CD4-positive, CD25-positive, alpha-beta regulatory T cell (primary cell): ENCODE measurements around the gene MGAT1. TPM values are rescaled to one million over a fixed set of nuclear protein-coding genes. Genes with fewer than 3 reads are reported as not detected.
A peak's percentile ranks its signal among the peaks of the same experiment; 100 is the strongest.
"Not testable (repeated sequence)": the region's sequence is repeated elsewhere in the genome, so short reads cannot be mapped to it uniquely, and the experiment has no call there.

Source experiments
- ATAC-seq, 2 donors: fragments of 150-1000 bp; cut with Tn5 transposase; one replicate each; pipeline ENCODE4 v1.10.0; 2021; ENCODE audit warnings: low read depth in 2 of 2, moderate number of reproducible peaks in 2 of 2, moderate library complexity in 1 of 2
- DNase-seq, 3 donors: peaks; one replicate each; pipeline versions ENCODE4 v3.0.0 to v3.0.0-alpha.2; 2012 to 2022; ENCODE audit warnings: mixed read lengths in 1 of 3
- H3K27ac ChIP-seq: one replicate; pipeline ENCODE4 v1.7.0; 2013; ENCODE audit warnings: mild to moderate bottlenecking, low read length; ENCODE audit not compliant: insufficient read depth, poor library complexity, severe bottlenecking
- H3K27me3 ChIP-seq: one replicate; pipeline ENCODE4 v1.7.0; 2013; ENCODE audit warnings: low read length; ENCODE audit not compliant: control insufficient read depth, insufficient read depth
- H3K36me3 ChIP-seq: one replicate; pipeline ENCODE4 v1.7.0; 2013; ENCODE audit warnings: mild to moderate bottlenecking, low read length, moderate library complexity; ENCODE audit not compliant: control insufficient read depth, insufficient read depth
- H3K4me1 ChIP-seq: 2 replicates; pipeline ENCODE4 v1.7.0; 2013; ENCODE audit warnings: mild to moderate bottlenecking, low read length; ENCODE audit not compliant: insufficient read depth, control insufficient read depth, poor library complexity, severe bottlenecking
- H3K4me3 ChIP-seq: one replicate; pipeline ENCODE4 v1.7.0; 2013; ENCODE audit warnings: low read depth, mild to moderate bottlenecking, low read length, moderate library complexity
- H3K9me3 ChIP-seq, 2 experiments: 1 replicate in 1 of 2; 2 replicates in 1 of 2; pipeline ENCODE4 v1.7.0; 2013; ENCODE audit warnings: low read length in 2 of 2, mild to moderate bottlenecking in 1 of 2, moderate library complexity in 1 of 2; ENCODE audit not compliant: control insufficient read depth in 2 of 2
- H3K27ac Mint-ChIP-seq, 3 donors: one replicate each; pipeline ENCODE4 v1.8.0; 2020 to 2022; ENCODE audit warnings: mild to moderate bottlenecking in 3 of 3, mixed read lengths in 3 of 3, moderate library complexity in 2 of 3
- H3K27me3 Mint-ChIP-seq: one replicate; pipeline ENCODE4 v1.8.0; 2022; ENCODE audit warnings: mild to moderate bottlenecking, mixed read lengths
- H3K36me3 Mint-ChIP-seq: one replicate; pipeline ENCODE4 v1.8.0; 2020; ENCODE audit warnings: mixed read lengths
- H3K4me1 Mint-ChIP-seq, 4 donors: one replicate each; pipeline ENCODE4 v1.8.0; 2020 to 2022; ENCODE audit warnings: mixed read lengths in 4 of 4, mild to moderate bottlenecking in 1 of 4
- H3K4me3 Mint-ChIP-seq, 4 donors: one replicate each; pipeline ENCODE4 v1.8.0; 2020 to 2022; ENCODE audit warnings: mild to moderate bottlenecking in 4 of 4, mixed read lengths in 4 of 4, moderate library complexity in 3 of 4
- H3K9me3 Mint-ChIP-seq, 7 donors: one replicate each; pipeline ENCODE4 v1.8.0; 2020 to 2022; ENCODE audit warnings: mixed read lengths in 7 of 7, mild to moderate bottlenecking in 3 of 7, moderate library complexity in 2 of 7
- polyA plus RNA-seq, 4 donors: library from polyadenylated mRNA; unstranded; fragments of 300-500 nt; fragmentation: Illumina TruSeq; gene quantifications; one replicate each; pipeline ENCODE4 v1.2.3, GENCODE V29; 2021
- total RNA-seq: library from RNA; stranded (reverse); gene quantifications from one replicate; pipeline ENCODE4 v1.2.3, GENCODE V29; 2022

MGAT1 gene
- total and polyA plus RNA-seq, 5 donors from 2014 or later = 106 to 210 (median 192) TPM

GRCh38 chr5:180829726-180830125 is 27.1 kb upstream of the MGAT1 start:
- peaks cover 0 to 3% of the 10 kb centered on the region in 2 experiments for H3K9me3 ChIP-seq
- DNase-seq (no peak), ATAC-seq (no peak)
- H3K4me1 Mint-ChIP-seq = peaks cover 5 to 58% (median 39%) of the 10 kb centered on the region in 4 donors
- H3K36me3 Mint-ChIP-seq = peaks cover 19% of the 10 kb centered on the region
- no peaks in the 10 kb centered on the region for H3K27me3 Mint-ChIP-seq
- H3K27me3 ChIP-seq = no peaks in the 10 kb centered on the region
- H3K36me3 ChIP-seq = peaks cover 6% of the 10 kb centered on the region
- H3K27ac ChIP-seq = peak overlapping the region; percentile 95
- H3K4me3 Mint-ChIP-seq = peak overlapping the region; percentile 94 to 99 (median 98)
- peak overlapping the region; percentile 98 to 99 (median 98) for H3K27ac Mint-ChIP-seq
- peak overlapping the region; percentile 89 for H3K4me3 ChIP-seq
- peaks cover 0 to 5% (median 0%) of the 10 kb centered on the region in 7 donors for H3K9me3 Mint-ChIP-seq
- H3K4me1 ChIP-seq = peaks cover 40% of the 10 kb centered on the region

- DNase-seq, H3K4me3 ChIP-seq, H3K9me3 Mint-ChIP-seq, H3K9me3 ChIP-seq, H3K36me3 ChIP-seq, ATAC-seq, H3K27me3 Mint-ChIP-seq, H3K27me3 ChIP-seq: not testable (repeated sequence)
- H3K27ac ChIP-seq = peak overlapping the region; percentile 95
- Mint-ChIP-seq H3K36me3 (peaks cover 13% of the 10 kb centered on the region), H3K27ac (peak overlapping the region; percentile 36 to 98 (median 87)), H3K4me3 (peak overlapping the region; percentile 35 to 99 (median 88)), H3K4me1 (peaks cover 11 to 55% (median 37%) of the 10 kb centered on the region in 4 donors)
- H3K4me1 ChIP-seq = peaks cover 40% of the 10 kb centered on the region
Measured at GRCh38 chr5:180828756-180829531, 26.3 kb upstream of the MGAT1 start.

GRCh38 chr5:180827374-180827773 is 24.8 kb upstream of the MGAT1 start:
- not testable (repeated sequence) for H3K4me3 ChIP-seq, H3K9me3 Mint-ChIP-seq, H3K27me3 Mint-ChIP-seq, H3K4me3 Mint-ChIP-seq, H3K27ac ChIP-seq, DNase-seq, H3K27me3 ChIP-seq, H3K36me3 ChIP-seq, H3K9me3 ChIP-seq, ATAC-seq, H3K27ac Mint-ChIP-seq
- peaks cover 25% of the 10 kb centered on the region for H3K4me1 ChIP-seq
- H3K36me3 Mint-ChIP-seq = peaks cover 13% of the 10 kb centered on the region
- H3K4me1 Mint-ChIP-seq = peaks cover 7 to 41% (median 29%) of the 10 kb centered on the region in 4 donors

- Mint-ChIP-seq H3K27ac (no peak overlapping the region), H3K36me3 (peaks cover 13% of the 10 kb centered on the region), H3K4me1 (peaks cover 6 to 33% (median 27%) of the 10 kb centered on the region in 4 donors), H3K9me3 (peaks cover 0 to 3% (median 0%) of the 10 kb centered on the region in 7 donors), H3K27me3 (no peaks in the 10 kb centered on the region), H3K4me3 (peak overlapping the region in 3 of 4 donors; percentile 14 to 87 (median 72))
- ATAC-seq (no peak), DNase-seq (no peak)
- Histone ChIP-seq H3K4me1 (peaks cover 21% of the 10 kb centered on the region), H3K27me3 (no peaks in the 10 kb centered on the region), H3K27ac (no peak overlapping the region), H3K36me3 (no peaks in the 10 kb centered on the region), H3K9me3 (peaks cover 0 to 3% of the 10 kb centered on the region in 2 experiments), H3K4me3 (no peak overlapping the region)
Measured at GRCh38 chr5:180825768-180826525, 23.3 kb upstream of the MGAT1 start.

- Mint-ChIP-seq H3K9me3 (peaks cover 0 to 3% (median 0%) of the 10 kb centered on the region in 7 donors), H3K4me1 (peaks cover 6 to 22% (median 19%) of the 10 kb centered on the region in 4 donors), H3K36me3 (peaks cover 9% of the 10 kb centered on the region), H3K27me3 (no peaks in the 10 kb centered on the region), H3K27ac (no peak overlapping the region), H3K4me3 (peak overlapping the region in 2 of 4 donors; percentile 39 to 40)
- DNase-seq = no peak
- H3K36me3 ChIP-seq = no peaks in the 10 kb centered on the region
- no peak for ATAC-seq
- peaks cover 12% of the 10 kb centered on the region for H3K4me1 ChIP-seq
- H3K4me3 ChIP-seq = no peak overlapping the region
- H3K27me3 ChIP-seq = no peaks in the 10 kb centered on the region
- peaks cover 0 to 3% of the 10 kb centered on the region in 2 experiments for H3K9me3 ChIP-seq
- H3K27ac ChIP-seq = no peak overlapping the region
Measured at GRCh38 chr5:180824630-180825476, 22.2 kb upstream of the MGAT1 start.

- ATAC-seq = no peak
- H3K36me3 Mint-ChIP-seq = peaks cover 4% of the 10 kb centered on the region
Measured at GRCh38 chr5:180823940-180824629, 21.5 kb upstream of the MGAT1 start.

GRCh38 chr5:180823346-180823745 is 20.7 kb upstream of the MGAT1 start:
- Mint-ChIP-seq H3K4me3 (no peak overlapping the region), H3K27me3 (no peaks in the 10 kb centered on the region)

More at GRCh38 chr5:180823940-180824629, 21.5 kb upstream of the MGAT1 start:
- H3K27ac ChIP-seq = no peak overlapping the region
- no peaks in the 10 kb centered on the region for H3K36me3 ChIP-seq
- peaks cover 6 to 14% (median 13%) of the 10 kb centered on the region in 4 donors for H3K4me1 Mint-ChIP-seq
- H3K9me3 Mint-ChIP-seq = no peaks in the 10 kb centered on the region
- H3K27ac Mint-ChIP-seq = peak overlapping the region in 2 of 3 donors; percentile 6 to 69
- H3K4me3 ChIP-seq = no peak overlapping the region
- peaks cover 0 to 3% of the 10 kb centered on the region in 2 experiments for H3K9me3 ChIP-seq
- peak overlapping the region in 2 of 4 donors; percentile 39 to 40 for H3K4me3 Mint-ChIP-seq
- no peaks in the 10 kb centered on the region for H3K27me3 ChIP-seq
- H3K27me3 Mint-ChIP-seq = no peaks in the 10 kb centered on the region
- DNase-seq = peak in 1 of 3 donors; percentile 15
- peaks cover 9% of the 10 kb centered on the region for H3K4me1 ChIP-seq

More at GRCh38 chr5:180823346-180823745, 20.7 kb upstream of the MGAT1 start:
- H3K4me3 ChIP-seq = no peak overlapping the region
- H3K4me1 Mint-ChIP-seq = peaks cover 6 to 14% (median 13%) of the 10 kb centered on the region in 4 donors
- DNase-seq (no peak), ATAC-seq (no peak)
- H3K27ac ChIP-seq = no peak overlapping the region
- H3K4me1 ChIP-seq = peaks cover 9% of the 10 kb centered on the region
- H3K36me3 ChIP-seq = no peaks in the 10 kb centered on the region
- H3K36me3 Mint-ChIP-seq = peaks cover 4% of the 10 kb centered on the region
- H3K9me3 Mint-ChIP-seq = no peaks in the 10 kb centered on the region
- H3K9me3 ChIP-seq = no peaks in the 10 kb centered on the region
- peaks cover 3% of the 10 kb centered on the region for H3K27me3 ChIP-seq
- H3K27ac Mint-ChIP-seq = no peak overlapping the region
